Heart left ventricle (tissue), 13 donors: ENCODE measurements around the gene CD40.

ENCODE experiments used
- POLR2A ChIP-seq, 2 donors: fragments of 450-650 bp; IDR thresholded peaks; one replicate each; pipeline ENCODE4 v1.6.1; 2017; ENCODE audit warnings: antibody characterized with exemption in 2 of 2, mild to moderate bottlenecking in 2 of 2, moderate library complexity in 2 of 2
- TF ChIP-seq, protein P1 (sequence below), 12 donors: fragments of 200-600 bp; sonication (generic) in 4 of 12; IDR thresholded peaks; one replicate each; pipeline versions ENCODE4 v1.5.0 to v1.8.0; 2018 to 2022; ENCODE audit warnings: antibody characterized with exemption in 12 of 12, mild to moderate bottlenecking in 5 of 12
- donor health status: ischemic (EF 13 %, LVEDD 7.1; RV severe dilation, severe dysfunction).
- donor health status: DM: no; HTN: yes; CAD: no.
- donor health status: DM: no; HTN: no; CAD: no.
- donor health status: ischemic (EF 25% LVEDD 6.9; RV normal size, moderate dysfunction).
- donor health status: ischemic (EF 25% LVEDD 5.7; RV mildly dilated, moderate dysfunction).
- donor health status: ischemic (EF 35%, LVEDD 5.7; RV mildly dilated, moderate dysfunction).
- donor health status: nonischemic (EF 11% LVEDD 7.7; RV severe dilation, severe dysfunction).
- donor health status: DM: yes; HTN: yes; CAD: no.
- donor health status: PGD.
- donor health status: ischemic (EF 29% LVEDD 5.4; RV normal size, mild dysfunction).
- donor health status: nonischemic (EF 23%, LVEDD 6.1; RV moderate dilation, normal function).

DNA sequence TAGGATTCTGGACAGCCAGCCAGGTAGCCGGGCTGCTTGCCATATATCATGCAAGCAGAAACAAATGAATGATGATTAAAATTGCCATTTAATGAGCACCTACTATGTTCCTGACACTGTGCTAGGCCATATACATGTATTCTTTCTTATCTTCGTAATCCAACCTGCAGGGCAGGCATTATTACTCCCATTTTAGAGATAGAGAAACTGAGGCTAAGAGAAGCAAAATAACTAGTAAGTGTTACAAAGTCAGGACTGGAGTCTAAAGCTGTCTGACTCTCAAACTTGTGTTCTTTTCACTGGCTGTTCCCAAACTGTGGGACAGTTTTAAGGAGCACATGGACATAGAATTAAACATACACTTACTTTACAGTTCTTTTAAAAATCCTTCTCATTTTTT lies 2.0 kb downstream of the CD40 start:
- TF ChIP-seq, protein P1, sequence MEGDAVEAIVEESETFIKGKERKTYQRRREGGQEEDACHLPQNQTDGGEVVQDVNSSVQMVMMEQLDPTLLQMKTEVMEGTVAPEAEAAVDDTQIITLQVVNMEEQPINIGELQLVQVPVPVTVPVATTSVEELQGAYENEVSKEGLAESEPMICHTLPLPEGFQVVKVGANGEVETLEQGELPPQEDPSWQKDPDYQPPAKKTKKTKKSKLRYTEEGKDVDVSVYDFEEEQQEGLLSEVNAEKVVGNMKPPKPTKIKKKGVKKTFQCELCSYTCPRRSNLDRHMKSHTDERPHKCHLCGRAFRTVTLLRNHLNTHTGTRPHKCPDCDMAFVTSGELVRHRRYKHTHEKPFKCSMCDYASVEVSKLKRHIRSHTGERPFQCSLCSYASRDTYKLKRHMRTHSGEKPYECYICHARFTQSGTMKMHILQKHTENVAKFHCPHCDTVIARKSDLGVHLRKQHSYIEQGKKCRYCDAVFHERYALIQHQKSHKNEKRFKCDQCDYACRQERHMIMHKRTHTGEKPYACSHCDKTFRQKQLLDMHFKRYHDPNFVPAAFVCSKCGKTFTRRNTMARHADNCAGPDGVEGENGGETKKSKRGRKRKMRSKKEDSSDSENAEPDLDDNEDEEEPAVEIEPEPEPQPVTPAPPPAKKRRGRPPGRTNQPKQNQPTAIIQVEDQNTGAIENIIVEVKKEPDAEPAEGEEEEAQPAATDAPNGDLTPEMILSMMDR (IDR thresholded peaks at IDR 0.05): no peak
- TF ChIP-seq POLR2A (IDR thresholded peaks at IDR 0.05): no peak
